NCI-H2227 (cell line): ENCODE measurements around the gene CD14.
"Not testable (repeated sequence)": the region's sequence is repeated elsewhere in the genome, so short reads cannot be mapped to it uniquely, and the experiment has no call there.

Experiments
- DNase-seq: peaks from one replicate; lab custom pipeline; 2025; ENCODE audit not compliant: unreplicated experiment; lab: John Stamatoyannopoulos, UW

CD14 gene

DNA sequence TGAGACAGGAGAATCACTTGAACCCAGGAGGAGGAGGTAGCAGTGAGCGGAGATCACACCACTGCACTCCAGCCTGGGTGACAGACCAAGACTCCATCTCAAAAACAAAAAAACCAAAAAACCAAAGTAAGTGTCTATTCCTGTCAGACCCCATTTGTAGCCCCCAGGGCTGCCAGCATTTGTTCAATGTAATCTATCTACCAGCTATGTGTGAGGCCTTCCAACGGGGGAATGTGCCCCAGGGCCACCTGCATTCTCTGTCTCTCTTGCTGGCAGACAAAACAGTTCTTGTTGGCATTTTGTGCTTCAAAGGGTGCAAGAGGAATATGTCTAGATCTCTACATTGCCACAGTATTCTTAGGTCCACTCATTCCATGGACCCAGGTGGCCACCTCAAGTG lies 34.1 kb downstream of the CD14 start:
- DNase-seq = no peak

DNA sequence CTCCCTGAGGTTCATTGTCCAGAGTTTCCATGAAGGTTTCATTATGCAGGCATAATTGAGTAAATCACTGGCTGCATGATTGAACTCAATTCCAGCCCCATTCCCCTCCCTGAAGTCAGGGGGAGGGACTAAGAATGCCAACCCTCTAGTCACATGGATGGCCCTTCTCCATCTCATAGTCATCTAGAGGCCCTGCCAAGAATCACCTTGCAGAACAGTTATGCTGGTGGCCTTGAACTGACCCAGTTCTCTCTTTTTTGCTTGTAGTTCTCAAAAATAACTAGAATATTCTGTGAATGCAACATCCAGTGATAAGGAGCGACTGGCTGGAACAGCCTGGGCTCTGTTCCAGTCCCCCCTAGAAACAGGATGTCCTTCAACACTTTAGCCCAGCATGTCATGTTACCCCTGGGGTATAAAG lies 36.6 kb downstream of the CD14 start:
- DNase-seq = no peak

DNA sequence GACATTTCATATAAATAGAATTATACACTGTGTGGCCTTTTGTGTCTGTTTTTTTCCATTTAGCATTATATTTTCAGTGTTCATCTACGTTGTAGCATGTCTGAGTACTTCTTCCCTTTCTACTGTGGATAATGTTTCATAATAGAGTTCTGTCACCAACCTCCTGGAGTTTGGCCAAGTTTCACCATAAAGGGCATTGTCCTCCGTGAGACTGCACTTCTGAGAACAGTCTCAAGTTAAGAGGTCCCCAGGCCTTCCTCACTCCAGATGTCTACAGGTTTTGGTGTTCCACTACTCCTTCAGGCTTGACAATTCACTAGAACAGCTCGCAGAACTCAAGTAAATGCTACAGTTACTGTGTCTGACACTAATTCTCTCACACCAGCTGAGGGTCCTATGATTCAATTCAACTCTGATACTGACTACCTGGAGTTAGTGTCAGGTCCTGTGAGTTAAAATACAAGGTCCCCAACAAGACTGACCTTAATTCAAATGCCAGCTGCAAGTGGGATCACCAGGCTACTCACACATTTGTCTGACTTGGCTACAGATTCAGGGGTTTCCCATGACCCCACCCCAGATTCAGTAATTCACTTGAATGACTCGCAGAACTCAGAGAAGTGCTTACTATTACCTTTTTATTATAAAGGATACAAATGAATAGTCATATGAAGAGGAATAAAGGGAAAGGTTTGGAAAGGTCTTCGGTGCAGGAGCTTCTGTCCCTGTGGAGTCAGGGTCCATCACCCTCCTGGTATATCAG lies 37.3 kb downstream of the CD14 start:
- DNase-seq = no peak

GRCh38 chr5:140594169-140594568 lies 38.8 kb downstream of the CD14 start:
- no peak for DNase-seq

DNA sequence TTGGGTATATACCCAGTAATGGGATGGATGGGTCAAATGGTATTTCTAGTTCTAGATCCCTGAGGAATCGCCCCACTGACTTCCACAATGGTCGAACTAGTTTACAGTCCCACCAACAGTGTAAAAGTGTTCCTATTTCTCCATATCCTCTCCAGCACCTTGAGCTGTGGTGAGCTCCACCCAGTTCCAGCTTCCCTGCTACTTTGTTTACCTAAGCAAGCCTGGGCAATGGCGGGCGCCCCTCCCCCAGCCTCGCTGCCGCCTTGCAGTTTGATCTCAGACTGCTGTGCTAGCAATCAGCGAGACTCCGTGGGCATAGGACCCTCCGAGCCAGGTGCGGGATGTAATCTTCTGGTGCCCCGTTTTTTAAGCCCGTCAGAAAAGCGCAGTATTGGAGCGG lies 39.9 kb downstream of the CD14 start:
- DNase-seq = not testable (repeated sequence)

GRCh38 chr5:140591747-140592372 lies 41.1 kb downstream of the CD14 start:
- DNase-seq = no peak

- no peak for DNase-seq
Observed at GRCh38 chr5:140590861-140591260, 42.1 kb downstream of the CD14 start.

GRCh38 chr5:140588311-140589070 lies 44.5 kb downstream of the CD14 start:
- no peak for DNase-seq

GRCh38 chr5:140587495-140587894 lies 45.5 kb downstream of the CD14 start:
- no peak for DNase-seq
